Progenitor cell of endocrine pancreas (in vitro differentiated cells): ENCODE measurements around the gene NRCAM. TPM values are rescaled to one million over a fixed set of nuclear protein-coding genes. Genes with fewer than 3 reads are reported as not detected.

Experiments used
- DNase-seq: peaks from one replicate; pipeline ENCODE4 v3.0.0; 2021; ENCODE audit warnings: low spot score; ENCODE audit not compliant: unreplicated experiment
- H3K27ac Mint-ChIP-seq: 2 replicates; pipeline ENCODE4 v1.8.0; 2021; ENCODE audit warnings: mild to moderate bottlenecking, moderate library complexity, mixed read lengths
- H3K27me3 Mint-ChIP-seq: 2 replicates; pipeline ENCODE4 v1.8.0; 2021; ENCODE audit warnings: mixed read lengths
- H3K36me3 Mint-ChIP-seq: 2 replicates; pipeline ENCODE4 v1.8.0; 2022; ENCODE audit warnings: mixed read lengths; ENCODE audit not compliant: insufficient read depth
- H3K4me1 Mint-ChIP-seq: 2 replicates; pipeline ENCODE4 v1.8.0; 2021; ENCODE audit warnings: low read depth, mixed read lengths
- H3K4me3 Mint-ChIP-seq: 2 replicates; pipeline ENCODE4 v1.8.0; 2021; ENCODE audit warnings: low read depth, mild to moderate bottlenecking, moderate library complexity, mixed read lengths
- H3K9me3 Mint-ChIP-seq: 2 replicates; pipeline ENCODE4 v1.8.0; 2021; ENCODE audit warnings: low read depth, mixed read lengths
- total RNA-seq: library from RNA; stranded (reverse); gene quantifications from 2 replicates; pipeline ENCODE4 v1.2.1, GENCODE V29; 2021
- TF ChIP-seq, protein P1 (sequence below): fragments of 200-600 bp; sonication (generic); IDR thresholded peaks from one replicate; pipeline ENCODE4 v1.5.0; 2021; ENCODE audit warnings: antibody characterized with exemption, mild to moderate bottlenecking; ENCODE audit not compliant: unreplicated experiment

NRCAM gene
- total RNA-seq, 1 donor from 2014 or later = 19.9 TPM

DNA sequence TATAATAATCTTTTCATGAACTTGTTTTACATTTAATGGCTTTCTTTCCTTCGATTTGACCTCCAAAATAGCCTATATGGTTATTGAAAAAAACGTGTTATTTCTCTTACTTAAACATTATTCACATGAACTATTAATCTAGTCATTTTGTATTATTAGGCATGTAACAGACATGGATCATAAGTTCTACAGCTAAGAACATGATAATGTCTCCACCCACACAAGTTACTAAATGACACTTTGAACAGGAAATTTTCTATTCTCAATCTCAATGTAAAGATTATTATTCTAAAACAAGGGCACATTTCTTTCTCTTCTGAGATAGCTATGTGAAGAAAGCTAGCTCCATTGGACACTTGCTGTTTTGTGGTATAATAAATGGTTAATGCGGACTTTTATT, 336.0 kb downstream of the NRCAM start:
- TF ChIP-seq, protein P1, sequence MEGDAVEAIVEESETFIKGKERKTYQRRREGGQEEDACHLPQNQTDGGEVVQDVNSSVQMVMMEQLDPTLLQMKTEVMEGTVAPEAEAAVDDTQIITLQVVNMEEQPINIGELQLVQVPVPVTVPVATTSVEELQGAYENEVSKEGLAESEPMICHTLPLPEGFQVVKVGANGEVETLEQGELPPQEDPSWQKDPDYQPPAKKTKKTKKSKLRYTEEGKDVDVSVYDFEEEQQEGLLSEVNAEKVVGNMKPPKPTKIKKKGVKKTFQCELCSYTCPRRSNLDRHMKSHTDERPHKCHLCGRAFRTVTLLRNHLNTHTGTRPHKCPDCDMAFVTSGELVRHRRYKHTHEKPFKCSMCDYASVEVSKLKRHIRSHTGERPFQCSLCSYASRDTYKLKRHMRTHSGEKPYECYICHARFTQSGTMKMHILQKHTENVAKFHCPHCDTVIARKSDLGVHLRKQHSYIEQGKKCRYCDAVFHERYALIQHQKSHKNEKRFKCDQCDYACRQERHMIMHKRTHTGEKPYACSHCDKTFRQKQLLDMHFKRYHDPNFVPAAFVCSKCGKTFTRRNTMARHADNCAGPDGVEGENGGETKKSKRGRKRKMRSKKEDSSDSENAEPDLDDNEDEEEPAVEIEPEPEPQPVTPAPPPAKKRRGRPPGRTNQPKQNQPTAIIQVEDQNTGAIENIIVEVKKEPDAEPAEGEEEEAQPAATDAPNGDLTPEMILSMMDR = no peak
- Mint-ChIP-seq H3K9me3 (no peaks in the 10 kb centered on the region), H3K36me3 (no peaks in the 10 kb centered on the region), H3K4me1 (no peaks in the 10 kb centered on the region), H3K4me3 (no peak overlapping the region), H3K27ac (no peak overlapping the region), H3K27me3 (no peaks in the 10 kb centered on the region)
- DNase-seq = no peak

DNA sequence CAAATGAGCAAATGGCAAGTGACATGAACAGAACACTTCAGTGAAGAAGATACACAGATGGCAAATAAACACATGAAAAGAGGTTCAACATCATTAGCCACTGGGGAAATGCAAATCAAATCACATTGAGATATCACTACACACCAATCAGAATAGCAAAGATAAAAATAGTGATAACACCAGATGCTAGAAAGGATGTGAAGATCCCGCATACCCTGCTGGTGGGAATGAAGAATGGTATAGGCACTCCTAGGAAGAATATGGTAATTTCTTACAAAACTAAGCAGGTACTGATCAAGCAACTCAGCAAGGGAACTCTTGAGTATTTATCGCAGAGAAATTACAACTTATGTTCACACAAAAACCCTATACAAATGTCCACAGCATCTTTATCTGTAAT, 337.3 kb downstream of the NRCAM start:
- H3K36me3 Mint-ChIP-seq = no peaks in the 10 kb centered on the region

DNA sequence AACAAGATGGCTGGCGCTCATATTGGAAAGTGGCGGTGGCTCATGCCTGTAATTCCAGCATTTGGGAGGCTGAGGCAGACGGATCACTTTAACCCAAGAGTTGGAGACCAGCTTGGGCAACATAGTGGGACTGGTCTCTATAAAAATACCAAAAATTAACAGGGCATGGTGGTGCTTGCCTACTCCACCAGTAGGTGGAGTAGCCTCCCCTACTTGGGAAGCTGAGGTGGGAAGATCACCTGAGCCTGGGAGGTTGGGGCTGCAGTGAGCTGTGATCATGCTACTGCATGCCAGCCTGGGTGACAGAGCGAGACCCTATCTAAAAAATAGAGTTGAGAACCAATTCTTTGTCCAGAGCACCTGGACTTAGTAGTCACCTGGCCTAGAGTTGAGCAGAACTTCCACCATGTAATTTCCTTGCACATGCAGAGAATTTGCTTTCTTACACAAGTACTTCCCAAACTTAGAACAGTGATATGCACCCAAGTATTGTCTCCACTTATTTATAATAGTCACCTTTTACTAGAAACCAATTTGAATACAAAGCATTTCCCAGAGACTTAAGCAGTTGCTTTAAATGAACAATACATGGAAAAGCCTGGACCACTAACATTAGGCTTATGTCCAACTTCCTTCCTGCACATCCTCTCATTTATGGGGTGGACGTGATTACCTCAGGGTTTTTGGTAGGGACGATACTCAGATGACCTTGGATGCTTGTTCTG, 342.0 kb downstream of the NRCAM start:
- TF ChIP-seq, protein P1 = peak; percentile 55
- no peak overlapping the region for H3K4me3 Mint-ChIP-seq
- H3K4me1 Mint-ChIP-seq = peaks cover under 1% of the 10 kb centered on the region
- no peaks in the 10 kb centered on the region for H3K36me3 Mint-ChIP-seq
- H3K27me3 Mint-ChIP-seq = no peaks in the 10 kb centered on the region
- DNase-seq = no peak
- H3K27ac Mint-ChIP-seq = no peak overlapping the region
- no peaks in the 10 kb centered on the region for H3K9me3 Mint-ChIP-seq

More for the DNA sequence above, 337.3 kb downstream of the NRCAM start:
- Mint-ChIP-seq H3K4me1 (no peaks in the 10 kb centered on the region), H3K27ac (no peak overlapping the region), H3K27me3 (no peaks in the 10 kb centered on the region), H3K4me3 (no peak overlapping the region), H3K9me3 (no peaks in the 10 kb centered on the region)
- TF ChIP-seq, protein P1 = peak; percentile 16
- no peak for DNase-seq

DNA sequence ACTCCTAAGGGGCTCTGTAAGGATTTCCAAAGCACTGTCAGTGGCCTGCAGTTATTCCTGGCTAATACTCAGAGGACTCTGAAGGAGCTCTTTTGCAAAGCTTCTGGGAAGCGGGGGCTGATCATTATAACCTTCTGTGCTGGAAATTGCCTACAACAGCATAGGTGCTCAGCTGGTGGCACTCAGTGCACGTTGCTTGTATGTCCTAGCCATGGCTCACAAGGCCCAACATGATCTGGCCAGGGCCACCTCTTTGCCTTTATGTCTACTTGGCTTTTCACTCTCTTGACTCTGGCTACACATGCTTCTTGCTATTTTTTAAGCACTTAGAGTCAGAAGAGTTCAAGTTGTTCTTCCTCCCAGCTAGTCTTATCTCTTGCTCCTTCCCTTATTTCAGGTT, 343.6 kb downstream of the NRCAM start:
- no peak for DNase-seq
- Mint-ChIP-seq H3K27me3 (no peaks in the 10 kb centered on the region), H3K4me1 (peaks cover 7% of the 10 kb centered on the region), H3K27ac (no peak overlapping the region), H3K36me3 (no peaks in the 10 kb centered on the region), H3K9me3 (no peaks in the 10 kb centered on the region), H3K4me3 (no peak overlapping the region)
- TF ChIP-seq, protein P1 = no peak

DNA sequence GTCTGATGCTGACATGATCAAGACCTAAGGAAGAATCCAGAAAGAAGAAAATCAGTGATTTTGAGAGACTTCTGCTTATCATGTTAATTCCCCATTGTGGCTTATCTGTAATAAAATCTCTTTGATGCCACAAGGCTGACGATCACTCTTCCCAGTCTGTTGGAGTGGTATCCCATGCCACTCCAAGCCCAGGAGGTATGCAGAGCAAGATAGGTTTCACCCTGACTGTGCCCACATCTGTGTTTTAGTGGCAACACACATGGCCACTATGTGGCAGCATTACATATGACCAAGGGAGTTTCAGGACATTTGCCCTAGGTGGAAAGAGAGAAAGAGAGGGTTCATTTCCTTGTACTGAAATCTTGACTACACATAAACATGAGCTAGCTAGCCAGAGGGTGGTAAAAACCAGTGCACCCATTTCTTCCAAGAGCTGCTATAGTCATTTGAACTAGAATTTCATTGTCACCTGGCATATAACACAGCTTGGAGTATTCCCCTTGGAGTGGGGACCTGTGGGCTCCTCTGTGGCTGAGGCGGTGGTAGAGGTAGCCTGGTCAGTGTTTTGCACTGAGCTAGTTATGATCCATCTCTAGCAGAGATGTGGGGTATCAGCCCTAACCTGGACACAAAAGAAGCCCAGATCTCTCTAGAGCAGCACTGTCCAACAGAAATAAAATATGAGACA, 346.9 kb downstream of the NRCAM start:
- Mint-ChIP-seq H3K4me1 (peaks cover 7% of the 10 kb centered on the region), H3K27ac (no peak overlapping the region), H3K36me3 (no peaks in the 10 kb centered on the region), H3K27me3 (no peaks in the 10 kb centered on the region), H3K9me3 (no peaks in the 10 kb centered on the region), H3K4me3 (no peak overlapping the region)
- TF ChIP-seq, protein P1 = peak; percentile 36
- DNase-seq = no peak
